Right lobe of liver (tissue), 6 donors: ENCODE measurements around the gene TERT. TPM values are rescaled to one million over a fixed set of nuclear protein-coding genes. Genes with fewer than 3 reads are reported as not detected.

ENCODE experiments used
- ATAC-seq, 4 donors: fragments of 200-7000 bp; cut with Tn5 transposase; one replicate each; pipeline ENCODE4 v1.9.1; 2020; ENCODE audit warnings: mild to moderate bottlenecking in 4 of 4, moderate library complexity in 4 of 4
- DNase-seq, 3 donors: peaks; one replicate each; pipeline ENCODE4 v3.0.0-alpha.2; 2020
- H3K27ac ChIP-seq, 3 donors: fragments of 200-600 bp; one replicate each; pipeline ENCODE4 v1.8.0; 2022
- H3K27me3 ChIP-seq, 2 donors: fragments of 200-600 bp; one replicate each; pipeline ENCODE4 v1.8.0; 2022
- H3K36me3 ChIP-seq, 4 donors: fragments of 200-600 bp; sonication (generic) in 1 of 4; one replicate each; pipeline versions ENCODE4 v1.5.1 to v1.8.0; 2017 to 2022; ENCODE audit warnings: control low read depth in 1 of 4
- H3K4me1 ChIP-seq, 4 donors: fragments of 200-600 bp; sonication (generic) in 1 of 4; one replicate each; pipeline versions ENCODE4 v1.5.1 to v1.8.0; 2017 to 2022; ENCODE audit warnings: control low read depth in 1 of 4
- H3K4me3 ChIP-seq, 3 donors: fragments of 200-600 bp; one replicate each; pipeline ENCODE4 v1.8.0; 2022
- H3K9me3 ChIP-seq, 4 donors: fragments of 200-600 bp; sonication (generic) in 1 of 4; one replicate each; pipeline versions ENCODE4 v1.5.1 to v1.8.0; 2017 to 2022; ENCODE audit warnings: control low read depth in 1 of 4
- POLR2A ChIP-seq: fragments of 450-650 bp; IDR thresholded peaks from one replicate; pipeline ENCODE4 v1.6.1; 2017; ENCODE audit warnings: antibody characterized with exemption, mild to moderate bottlenecking
- WGBS: methylation state at CpG from one replicate; pipeline ENCODE4 v1.1.6; 2018; ENCODE audit warnings: low coverage, low lambda C conversion rate; ENCODE audit not compliant: insufficient coverage; ENCODE audit errors: missing lambda C conversion rate; 5-methylcytosine and 5-hydroxymethylcytosine counted together
- intact Hi-C, 2 donors: fragments of 100-400 bp; cut with DNase I; formaldehyde crosslinking; loops; one replicate each; pipeline versions ENCODE4 v1.11.2 to v1.14.1; 2022
- total RNA-seq, 6 experiments: library from RNA; depleted of rRNA in 2 of 6; stranded (reverse); fragments of >200 nt in 2 of 6; fragmentation: NEBNext Ultra II Directional in 3 of 6; extraction: Animal tissue kit (Norgen Biotek cat#: 25700) in 3 of 6; gene quantifications; one replicate each; pipeline versions ENCODE4 v1.1.0 to v1.2.4, GENCODE V29; 2016 to 2023
- TF ChIP-seq, protein P1 (sequence below), 4 donors: fragments of 200-600 bp in 3 of 4; fragments of 450-650 bp in 1 of 4; IDR thresholded peaks; one replicate each; pipeline versions ENCODE4 v1.5.1 to v1.8.0; 2016 to 2022; ENCODE audit warnings: antibody characterized with exemption in 4 of 4, mild to moderate bottlenecking in 2 of 4
- donor health status: DM: no; HTN: yes; CAD: no.
- donor health status: DM: no; HTN: no; CAD: no.
- donor health status: DM: no; HTN: no; CAD: no.
- donor health status: DM: no; HTN: yes; CAD: no.
- donor health status: DM: no; HTN: yes; CAD: no.

Gene TERT
- total RNA-seq, 6 experiments from 2014 or later, result not detected

GRCh38 chr5:1222621-1223277 is 72.1 kb downstream of the TERT start:
- Histone ChIP-seq H3K36me3 (no peaks in the 10 kb centered on the region), H3K27ac (no peak overlapping the region), H3K9me3 (no peaks in the 10 kb centered on the region), H3K27me3 (no peaks in the 10 kb centered on the region), H3K4me1 (no peaks in the 10 kb centered on the region), H3K4me3 (no peak overlapping the region)
- intact Hi-C loops, result no loop called here
- TF ChIP-seq POLR2A, result no peak
- TF ChIP-seq, protein P1, sequence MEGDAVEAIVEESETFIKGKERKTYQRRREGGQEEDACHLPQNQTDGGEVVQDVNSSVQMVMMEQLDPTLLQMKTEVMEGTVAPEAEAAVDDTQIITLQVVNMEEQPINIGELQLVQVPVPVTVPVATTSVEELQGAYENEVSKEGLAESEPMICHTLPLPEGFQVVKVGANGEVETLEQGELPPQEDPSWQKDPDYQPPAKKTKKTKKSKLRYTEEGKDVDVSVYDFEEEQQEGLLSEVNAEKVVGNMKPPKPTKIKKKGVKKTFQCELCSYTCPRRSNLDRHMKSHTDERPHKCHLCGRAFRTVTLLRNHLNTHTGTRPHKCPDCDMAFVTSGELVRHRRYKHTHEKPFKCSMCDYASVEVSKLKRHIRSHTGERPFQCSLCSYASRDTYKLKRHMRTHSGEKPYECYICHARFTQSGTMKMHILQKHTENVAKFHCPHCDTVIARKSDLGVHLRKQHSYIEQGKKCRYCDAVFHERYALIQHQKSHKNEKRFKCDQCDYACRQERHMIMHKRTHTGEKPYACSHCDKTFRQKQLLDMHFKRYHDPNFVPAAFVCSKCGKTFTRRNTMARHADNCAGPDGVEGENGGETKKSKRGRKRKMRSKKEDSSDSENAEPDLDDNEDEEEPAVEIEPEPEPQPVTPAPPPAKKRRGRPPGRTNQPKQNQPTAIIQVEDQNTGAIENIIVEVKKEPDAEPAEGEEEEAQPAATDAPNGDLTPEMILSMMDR (IDR thresholded peaks at IDR 0.05), result no peak
- DNase-seq (no peak), ATAC-seq (no peak)
- 90% methylated on average over 4 of the region's 27 CpGs for WGBS

DNA sequence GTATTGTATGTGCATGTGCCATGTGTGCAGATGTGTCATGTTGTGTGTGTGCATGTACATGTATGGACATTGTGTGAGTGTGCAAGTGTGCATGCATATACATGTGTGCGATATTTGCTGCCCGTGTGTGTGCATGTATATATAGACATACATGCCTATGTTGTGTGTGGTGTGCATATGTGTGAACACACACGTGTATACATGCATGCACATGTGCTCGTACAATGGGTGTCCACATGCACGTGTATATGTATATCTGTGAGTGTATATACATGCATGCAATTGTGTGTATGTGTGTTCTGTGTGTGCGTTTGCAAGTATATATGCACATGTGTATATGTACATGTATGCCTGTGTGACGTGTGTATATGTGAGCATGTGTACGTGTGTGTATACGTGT is 72.7 kb downstream of the TERT start:
- no peak overlapping the region for H3K4me3 ChIP-seq
- no peaks in the 10 kb centered on the region for H3K9me3 ChIP-seq
- DNase-seq (no peak), ATAC-seq (no peak)
- no peak overlapping the region for H3K27ac ChIP-seq
- 94% methylated on average over 4 of the region's 9 CpGs for whole genome bisulfite sequencing
- intact Hi-C loops, result no loop called here
- TF ChIP-seq POLR2A, result no peak
- TF ChIP-seq, protein P1 (IDR thresholded peaks at IDR 0.05), result no peak
- no peaks in the 10 kb centered on the region for H3K27me3 ChIP-seq
- H3K4me1 ChIP-seq, result no peaks in the 10 kb centered on the region
- no peaks in the 10 kb centered on the region for H3K36me3 ChIP-seq

DNA sequence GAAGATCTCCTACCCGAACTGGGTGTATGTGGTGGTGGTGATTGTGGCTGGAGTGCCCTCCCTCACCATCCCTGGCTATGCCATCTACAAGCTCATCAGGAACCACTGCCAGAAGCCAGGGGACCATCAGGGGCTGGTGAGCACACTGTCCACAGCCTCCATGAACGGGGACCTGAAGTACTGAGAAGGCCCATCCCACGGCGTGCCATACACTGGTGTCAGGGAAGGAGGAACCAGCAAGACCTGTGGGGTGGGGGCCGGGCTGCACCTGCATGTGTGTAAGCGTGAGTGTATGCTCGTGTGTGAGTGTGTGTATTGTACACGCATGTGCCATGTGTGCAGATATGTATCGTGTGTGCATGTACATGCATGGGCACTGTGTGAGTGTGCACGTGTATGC is 73.1 kb downstream of the TERT start:
- 77% methylated on average over 6 of the region's 10 CpGs for WGBS
- H3K9me3 ChIP-seq, result no peaks in the 10 kb centered on the region
- no peaks in the 10 kb centered on the region for H3K27me3 ChIP-seq
- DNase-seq (no peak), ATAC-seq (no peak)
- H3K4me1 ChIP-seq, result no peaks in the 10 kb centered on the region
- intact Hi-C loops, result no loop called here
- H3K27ac ChIP-seq, result no peak overlapping the region
- TF ChIP-seq, protein P1 (IDR thresholded peaks at IDR 0.05), result no peak
- no peak for TF ChIP-seq POLR2A
- no peaks in the 10 kb centered on the region for H3K36me3 ChIP-seq
- no peak overlapping the region for H3K4me3 ChIP-seq

- TF ChIP-seq, protein P1 (IDR thresholded peaks at IDR 0.05), result no peak
- no peak for TF ChIP-seq POLR2A
- WGBS, result 75% methylated on average over 2 of the region's 19 CpGs
- Histone ChIP-seq H3K9me3 (no peaks in the 10 kb centered on the region), H3K27me3 (no peaks in the 10 kb centered on the region), H3K36me3 (no peaks in the 10 kb centered on the region), H3K4me1 (no peaks in the 10 kb centered on the region), H3K27ac (no peak overlapping the region), H3K4me3 (no peak overlapping the region)
- no peak for ATAC-seq
- intact Hi-C loops, result no loop called here
- no peak for DNase-seq
Measured at GRCh38 chr5:1220831-1221230, 74.0 kb downstream of the TERT start.
